ENCODE measurements around the gene RADIL.

DNA sequence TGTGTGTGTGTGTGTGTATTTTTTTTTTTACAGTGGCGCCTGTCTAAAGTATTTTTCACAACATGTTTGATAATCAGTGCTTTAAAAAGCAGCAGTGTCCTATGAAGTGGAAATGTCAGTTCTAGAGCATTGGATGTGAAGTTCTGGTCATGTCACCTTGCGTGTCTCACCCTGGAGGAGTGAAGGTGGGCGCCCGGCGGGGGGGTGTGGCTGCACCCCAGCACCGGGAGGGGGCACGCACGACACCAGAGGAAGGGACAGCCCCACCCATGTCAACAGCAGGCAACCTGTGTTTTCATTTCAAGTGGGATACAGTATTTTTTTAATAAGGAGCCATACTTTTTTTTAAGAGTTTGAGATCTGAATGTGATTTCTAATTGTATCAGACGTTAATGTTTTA lies 112.6 kb downstream of the RADIL start:
- TF ChIP-seq, protein P1, sequence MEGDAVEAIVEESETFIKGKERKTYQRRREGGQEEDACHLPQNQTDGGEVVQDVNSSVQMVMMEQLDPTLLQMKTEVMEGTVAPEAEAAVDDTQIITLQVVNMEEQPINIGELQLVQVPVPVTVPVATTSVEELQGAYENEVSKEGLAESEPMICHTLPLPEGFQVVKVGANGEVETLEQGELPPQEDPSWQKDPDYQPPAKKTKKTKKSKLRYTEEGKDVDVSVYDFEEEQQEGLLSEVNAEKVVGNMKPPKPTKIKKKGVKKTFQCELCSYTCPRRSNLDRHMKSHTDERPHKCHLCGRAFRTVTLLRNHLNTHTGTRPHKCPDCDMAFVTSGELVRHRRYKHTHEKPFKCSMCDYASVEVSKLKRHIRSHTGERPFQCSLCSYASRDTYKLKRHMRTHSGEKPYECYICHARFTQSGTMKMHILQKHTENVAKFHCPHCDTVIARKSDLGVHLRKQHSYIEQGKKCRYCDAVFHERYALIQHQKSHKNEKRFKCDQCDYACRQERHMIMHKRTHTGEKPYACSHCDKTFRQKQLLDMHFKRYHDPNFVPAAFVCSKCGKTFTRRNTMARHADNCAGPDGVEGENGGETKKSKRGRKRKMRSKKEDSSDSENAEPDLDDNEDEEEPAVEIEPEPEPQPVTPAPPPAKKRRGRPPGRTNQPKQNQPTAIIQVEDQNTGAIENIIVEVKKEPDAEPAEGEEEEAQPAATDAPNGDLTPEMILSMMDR (IDR thresholded peaks at IDR 0.05) = no peak
- no peak for TF ChIP-seq EZH2 (IDR thresholded peaks at IDR 0.05; ENCODE audit: borderline replicate concordance, insufficient read depth, low read depth, low read length, poor library complexity, severe bottlenecking)
